ENCODE measurements around the gene STOML1. TPM values are rescaled to one million over a fixed set of nuclear protein-coding genes. Genes with fewer than 3 reads are reported as not detected.
A peak's percentile ranks its signal among the peaks of the same experiment; 100 is the strongest.

The STOML1 gene
- total and polyA plus RNA-seq, 2 experiments from 2014 or later = 27.2 to 27.8 TPM

GRCh38 chr15:73950479-73950830 lies 41.6 kb downstream of the STOML1 start:
- no peak for DNase-seq
- Histone ChIP-seq H3K9me2 (ENCODE audit: insufficient read depth) (no peaks in the 10 kb centered on the region), H2AFZ (no peak overlapping the region), H3K36me3 (ENCODE audit: low read depth) (peaks cover 31% of the 10 kb centered on the region), H3K9me3 (ENCODE audit: low read depth) (no peaks in the 10 kb centered on the region), H3K27me3 (replicated peaks; ENCODE audit: insufficient read depth) (no peaks in the 10 kb centered on the region), H3K27ac (peak overlapping the region; percentile 87), H3K4me3 (no peak overlapping the region), H3K9ac (peak overlapping the region; percentile 51), H3F3A (ENCODE audit: insufficient read depth) (peaks cover 39% of the 10 kb centered on the region), H3K4me2 (ENCODE audit: unreplicated experiment) (no peak overlapping the region), H3K4me1 (ENCODE audit: insufficient read depth) (peaks cover 21% of the 10 kb centered on the region), H3K79me2 (ENCODE audit: insufficient read depth) (peaks cover 1% of the 10 kb centered on the region), H4K20me1 (ENCODE audit: insufficient read depth) (no peaks in the 10 kb centered on the region)
- TF ChIP-seq EZH2 (IDR thresholded peaks at IDR 0.05; ENCODE audit: insufficient read depth, poor library complexity, severe bottlenecking) (no peak), EZH2phosphoT487 (IDR thresholded peaks at IDR 0.05; ENCODE audit: insufficient read depth, low read depth) (no peak)
- in situ Hi-C loops (cut with MboI) = no loop called here

- 94 to 95% methylated on average over 10 of the region's 10 CpGs for WGBS, 2 experiments (ENCODE audit: low coverage in 1 of 2, low lambda C conversion rate in 2 of 2, missing lambda C conversion rate in 2 of 2)
- in situ Hi-C loops (cut with MboI) = no loop called here
- no peak overlapping the region for H3K27ac ChIP-seq
- no peak for TF ChIP-seq EZH2phosphoT487 (IDR thresholded peaks at IDR 0.05; ENCODE audit: insufficient read depth, low read depth)
- TF ChIP-seq EZH2 (IDR thresholded peaks at IDR 0.05; ENCODE audit: insufficient read depth, poor library complexity, severe bottlenecking) = no peak
- H4K20me1 ChIP-seq (ENCODE audit: insufficient read depth) = no peaks in the 10 kb centered on the region
- H3K9ac ChIP-seq = 0 out of 2 replicates have a peak overlapping the region, but pooled peaks have one; percentile 51
- no peak overlapping the region for H3K4me2 ChIP-seq (ENCODE audit: unreplicated experiment)
- H3K4me1 ChIP-seq (ENCODE audit: insufficient read depth) = peaks cover 18% of the 10 kb centered on the region
- no peak overlapping the region for H3K4me3 ChIP-seq
- H3F3A ChIP-seq (ENCODE audit: insufficient read depth) = peaks cover 39% of the 10 kb centered on the region
- DNase-seq = no peak
- no peaks in the 10 kb centered on the region for H3K27me3 ChIP-seq (replicated peaks; ENCODE audit: insufficient read depth)
- H3K79me2 ChIP-seq (ENCODE audit: insufficient read depth) = peaks cover 11% of the 10 kb centered on the region
- peaks cover 37% of the 10 kb centered on the region for H3K36me3 ChIP-seq (ENCODE audit: low read depth)
- no peaks in the 10 kb centered on the region for H3K9me2 ChIP-seq (ENCODE audit: insufficient read depth)
- H3K9me3 ChIP-seq (ENCODE audit: low read depth) = no peaks in the 10 kb centered on the region
- no peak overlapping the region for H2AFZ ChIP-seq
These were observed 42.6 kb downstream of the STOML1 start for GRCh38 chr15:73949496-73949895.

- in situ Hi-C loops (cut with MboI) = no loop called here
- peaks cover 39% of the 10 kb centered on the region for H3F3A ChIP-seq (ENCODE audit: insufficient read depth)
- peaks cover 40% of the 10 kb centered on the region for H3K36me3 ChIP-seq (ENCODE audit: low read depth)
- no peak overlapping the region for H3K4me3 ChIP-seq
- TF ChIP-seq EZH2phosphoT487 (IDR thresholded peaks at IDR 0.05; ENCODE audit: insufficient read depth, low read depth) (no peak), EZH2 (IDR thresholded peaks at IDR 0.05; ENCODE audit: insufficient read depth, poor library complexity, severe bottlenecking) (no peak)
- 78 to 81% methylated on average over 4 of the region's 4 CpGs for WGBS, 2 experiments (ENCODE audit: low coverage in 1 of 2, low lambda C conversion rate in 2 of 2, missing lambda C conversion rate in 2 of 2)
- no peak overlapping the region for H3K9ac ChIP-seq
- no peak overlapping the region for H3K27ac ChIP-seq
- H3K9me2 ChIP-seq (ENCODE audit: insufficient read depth) = no peaks in the 10 kb centered on the region
- H3K4me2 ChIP-seq (ENCODE audit: unreplicated experiment) = no peak overlapping the region
- no peak for DNase-seq
- no peaks in the 10 kb centered on the region for H3K27me3 ChIP-seq (replicated peaks; ENCODE audit: insufficient read depth)
- no peaks in the 10 kb centered on the region for H4K20me1 ChIP-seq (ENCODE audit: insufficient read depth)
- peaks cover 16% of the 10 kb centered on the region for H3K79me2 ChIP-seq (ENCODE audit: insufficient read depth)
- H2AFZ ChIP-seq = no peak overlapping the region
- H3K4me1 ChIP-seq (ENCODE audit: insufficient read depth) = peaks cover 18% of the 10 kb centered on the region
- H3K9me3 ChIP-seq (ENCODE audit: low read depth) = no peaks in the 10 kb centered on the region
These were observed 43.1 kb downstream of the STOML1 start for GRCh38 chr15:73948982-73949381.

- H3K27ac ChIP-seq = no peak overlapping the region
- DNase-seq = no peak
- H3K36me3 ChIP-seq (ENCODE audit: low read depth) = peaks cover 44% of the 10 kb centered on the region
- H3K9ac ChIP-seq = no peak overlapping the region
- no peaks in the 10 kb centered on the region for H3K27me3 ChIP-seq (replicated peaks; ENCODE audit: insufficient read depth)
- no peaks in the 10 kb centered on the region for H3K9me3 ChIP-seq (ENCODE audit: low read depth)
- no peak overlapping the region for H2AFZ ChIP-seq
- peaks cover 22% of the 10 kb centered on the region for H3K79me2 ChIP-seq (ENCODE audit: insufficient read depth)
- peaks cover 18% of the 10 kb centered on the region for H3K4me1 ChIP-seq (ENCODE audit: insufficient read depth)
- H3K4me2 ChIP-seq (ENCODE audit: unreplicated experiment) = no peak overlapping the region
- no peaks in the 10 kb centered on the region for H4K20me1 ChIP-seq (ENCODE audit: insufficient read depth)
- TF ChIP-seq EZH2phosphoT487 (IDR thresholded peaks at IDR 0.05; ENCODE audit: insufficient read depth, low read depth) (no peak), EZH2 (IDR thresholded peaks at IDR 0.05; ENCODE audit: insufficient read depth, poor library complexity, severe bottlenecking) (no peak)
- H3F3A ChIP-seq (ENCODE audit: insufficient read depth) = peaks cover 39% of the 10 kb centered on the region
- H3K9me2 ChIP-seq (ENCODE audit: insufficient read depth) = no peaks in the 10 kb centered on the region
- H3K4me3 ChIP-seq = no peak overlapping the region
- WGBS, 2 experiments (ENCODE audit: low coverage in 1 of 2, low lambda C conversion rate in 2 of 2, missing lambda C conversion rate in 2 of 2) = 96 to 98% methylated on average over 4 of the region's 4 CpGs
- in situ Hi-C loops (cut with MboI) = no loop called here
These were observed 43.7 kb downstream of the STOML1 start for GRCh38 chr15:73948396-73948795.

- peaks cover 21% of the 10 kb centered on the region for H3K4me1 ChIP-seq (ENCODE audit: insufficient read depth)
- no peak overlapping the region for H2AFZ ChIP-seq
- no peak for DNase-seq
- in situ Hi-C loops (cut with MboI) = no loop called here
- no peaks in the 10 kb centered on the region for H4K20me1 ChIP-seq (ENCODE audit: insufficient read depth)
- WGBS, 2 experiments (ENCODE audit: low coverage in 1 of 2, low lambda C conversion rate in 2 of 2, missing lambda C conversion rate in 2 of 2) = 94 to 100% methylated on average over 8 to 9 of the region's 9 CpGs
- no peak overlapping the region for H3K4me2 ChIP-seq (ENCODE audit: unreplicated experiment)
- H3K36me3 ChIP-seq (ENCODE audit: low read depth) = peaks cover 44% of the 10 kb centered on the region
- H3K27me3 ChIP-seq (replicated peaks; ENCODE audit: insufficient read depth) = no peaks in the 10 kb centered on the region
- peaks cover 39% of the 10 kb centered on the region for H3F3A ChIP-seq (ENCODE audit: insufficient read depth)
- H3K9ac ChIP-seq = no peak overlapping the region
- H3K9me2 ChIP-seq (ENCODE audit: insufficient read depth) = no peaks in the 10 kb centered on the region
- TF ChIP-seq EZH2 (IDR thresholded peaks at IDR 0.05; ENCODE audit: insufficient read depth, poor library complexity, severe bottlenecking) (no peak), EZH2phosphoT487 (IDR thresholded peaks at IDR 0.05; ENCODE audit: insufficient read depth, low read depth) (no peak)
- peaks cover 29% of the 10 kb centered on the region for H3K79me2 ChIP-seq (ENCODE audit: insufficient read depth)
- H3K9me3 ChIP-seq (ENCODE audit: low read depth) = no peaks in the 10 kb centered on the region
- no peak overlapping the region for H3K4me3 ChIP-seq
- no peak overlapping the region for H3K27ac ChIP-seq
These were observed 44.4 kb downstream of the STOML1 start for GRCh38 chr15:73947651-73948050.

Data from GM23248 (cell line).